ENCODE data around the gene RING1. TPM values are rescaled to one million over a fixed set of nuclear protein-coding genes. Genes with fewer than 3 reads are reported as not detected.

Gene RING1
- total RNA-seq, 1 experiment from 2014 or later, result 45.9 TPM

GRCh38 chr6:33190504-33191107 is 17.7 kb upstream of the RING1 start:
- CTCF ChIA-PET, result no interaction called here

More at GRCh38 chr6:33190504-33191107, 17.7 kb upstream of the RING1 start:
- TF ChIP-seq REST (IDR thresholded peaks at IDR 0.05; ENCODE audit: low read depth) (no peak), EZH2 (IDR thresholded peaks at IDR 0.05) (no peak), CEBPB (IDR thresholded peaks at IDR 0.05; ENCODE audit: low read depth) (no peak), EZH2phosphoT487 (IDR thresholded peaks at IDR 0.05; ENCODE audit: borderline replicate concordance) (no peak), MAX (IDR thresholded peaks at IDR 0.05) (no peak), FOSL1 (IDR thresholded peaks at IDR 0.05; ENCODE audit: low read depth) (no peak), ATF3 (IDR thresholded peaks at IDR 0.05) (no peak), EGR1 (IDR thresholded peaks at IDR 0.05; ENCODE audit: low read depth) (no peak), ZNF274 (IDR thresholded peaks at IDR 0.05; ENCODE audit: low read depth, low read length) (no peak), JUND (IDR thresholded peaks at IDR 0.05) (no peak), POLR2AphosphoS5 (IDR thresholded peaks at IDR 0.05; ENCODE audit: low read depth, low read length) (no peak), TCF7L2 (IDR thresholded peaks at IDR 0.05; ENCODE audit: borderline replicate concordance, extremely low read depth, insufficient read depth, insufficient read length) (no peak), SRF (IDR thresholded peaks at IDR 0.05; ENCODE audit: low read depth) (no peak), ELF1 (IDR thresholded peaks at IDR 0.05; ENCODE audit: borderline replicate concordance, low read depth) (no peak), SP1 (IDR thresholded peaks at IDR 0.05; ENCODE audit: low read depth) (no peak), SIN3A (IDR thresholded peaks at IDR 0.05; ENCODE audit: low read depth) (no peak)
- H3K9ac ChIP-seq (ENCODE audit: low read length), result no peak overlapping the region
- no peaks in the 10 kb centered on the region for H3K79me2 ChIP-seq (ENCODE audit: insufficient read depth, low read length)
- H4K20me1 ChIP-seq (ENCODE audit: insufficient read depth), result no peaks in the 10 kb centered on the region
- no peak for DNase-seq (ENCODE audit: low read depth, low spot score)
- H3K4me2 ChIP-seq (ENCODE audit: low read length), result no peak overlapping the region
- no TSS peak for BruUV-seq (replicated peaks)
- no peak overlapping the region for H3K4me3 ChIP-seq (replicated peaks in 1 of 2; ENCODE audit: low read depth in 1 of 2, low read length in 2 of 2)
- H2AFZ ChIP-seq (ENCODE audit: low read depth, low read length, poor library complexity, severe bottlenecking), result no peak overlapping the region
- no peaks in the 10 kb centered on the region for H3K4me1 ChIP-seq (ENCODE audit: control insufficient read depth in 1 of 2, insufficient read depth in 2 of 2, low read length in 2 of 2)
- RAD21 ChIA-PET (ENCODE audit: low non-redundant PET in 1 of 2, low total read pairs in 2 of 2, uncharacterized antibody in 2 of 2, unreplicated experiment in 2 of 2), result interaction anchor here in 1 of 2 experiments (0.6 kb wide), 1 partner anchor 8 kb away, joined by 3 read pairs; no protein-coding TSS in a partner anchor
- POLR2A ChIA-PET, result no interaction called here
- H3K27me3 ChIP-seq (ENCODE audit: insufficient read depth, low read length), result no peaks in the 10 kb centered on the region
- no peak overlapping the region for H3K27ac ChIP-seq (ENCODE audit: low read depth, low read length)
- ATAC-seq, result no peak
- peaks cover 9 to 14% of the 10 kb centered on the region in 2 experiments; a peak in 3 of 4 replicates for H3K36me3 ChIP-seq (ENCODE audit: control insufficient read depth in 1 of 2, insufficient read depth in 2 of 2, low read length in 2 of 2)
- no peaks in the 10 kb centered on the region for H3K9me2 ChIP-seq (ENCODE audit: insufficient read depth)
- no peaks in the 10 kb centered on the region for H3K9me3 ChIP-seq (ENCODE audit: control insufficient read depth in 1 of 2, insufficient read depth in 1 of 2, low read depth in 1 of 2, low read length in 2 of 2)
- intact Hi-C loops (cut with micrococcal nuclease), result no loop called here

Data from HCT116 (cell line).